Keratinocyte (primary cell): ENCODE results near the gene GPC1. TPM values are rescaled to one million over a fixed set of nuclear protein-coding genes. Genes with fewer than 3 reads are reported as not detected.

Experiments
- DNase-seq: peaks from one replicate; pipeline ENCODE4 v3.0.0-alpha.2; 2011; ENCODE audit warnings: low read depth, missing footprints, low spot score
- FAIRE-seq: peaks from 2 replicates; lab custom pipeline; 2011; peaks lifted over from hg19 to GRCh38; lab: Jason Lieb, UNC
- H2AFZ ChIP-seq: 2 replicates; pipeline ENCODE4 v1.6.0; 2012; ENCODE audit warnings: low read length, control low read depth, inconsistent platforms; ENCODE audit not compliant: control insufficient read depth
- H3K27ac ChIP-seq: 2 replicates; pipeline ENCODE4 v1.5.1; 2011; ENCODE audit warnings: low read length; ENCODE audit not compliant: control insufficient read depth, insufficient read depth
- H3K27me3 ChIP-seq: 3 replicates; pipeline ENCODE4 v1.6.0; 2011; ENCODE audit warnings: low read length; ENCODE audit not compliant: control insufficient read depth, insufficient read depth; ENCODE audit errors: extremely low read depth
- H3K36me3 ChIP-seq, 2 experiments: 2 replicates in 1 of 2; 3 replicates in 1 of 2; pipeline ENCODE4 v1.5.1; 2011; ENCODE audit warnings: low read length in 2 of 2, mild to moderate bottlenecking in 1 of 2; ENCODE audit not compliant: control insufficient read depth in 2 of 2, insufficient read depth in 2 of 2; ENCODE audit errors: extremely low read depth in 1 of 2
- H3K4me1 ChIP-seq: 3 replicates; pipeline ENCODE4 v1.5.1; 2011; ENCODE audit warnings: low read length; ENCODE audit not compliant: control insufficient read depth, insufficient read depth; ENCODE audit errors: extremely low read depth
- H3K4me2 ChIP-seq: 3 replicates; pipeline ENCODE4 v1.6.0; 2011; ENCODE audit warnings: low read depth, low read length; ENCODE audit not compliant: control insufficient read depth, insufficient read depth; ENCODE audit errors: extremely low read depth
- H3K4me3 ChIP-seq, 3 experiments: fragments of 200-600 bp in 1 of 3; sonication (generic) in 1 of 3; 2 replicates in 2 of 3; 3 replicates in 1 of 3; pipeline ENCODE4 v1.5.1; 2011 to 2016; ENCODE audit warnings: low read length in 3 of 3, mild to moderate bottlenecking in 3 of 3, control low read depth in 2 of 3, inconsistent platforms in 1 of 3, low read depth in 1 of 3, mixed read lengths in 1 of 3, mixed run types in 1 of 3, moderate library complexity in 1 of 3; ENCODE audit not compliant: control insufficient read depth in 2 of 3, insufficient read depth in 2 of 3; ENCODE audit errors: extremely low read depth in 1 of 3
- H3K79me2 ChIP-seq: 2 replicates; pipeline ENCODE4 v1.6.0; 2012; ENCODE audit warnings: low read length; ENCODE audit not compliant: control insufficient read depth, insufficient read depth
- H3K9ac ChIP-seq: 3 replicates; pipeline ENCODE4 v1.6.0; 2011; ENCODE audit warnings: low read length; ENCODE audit not compliant: control insufficient read depth, insufficient read depth; ENCODE audit errors: extremely low read depth
- H3K9me1 ChIP-seq: 3 replicates; pipeline ENCODE4 v1.6.0; 2011; ENCODE audit warnings: low read length; ENCODE audit not compliant: control insufficient read depth, insufficient read depth; ENCODE audit errors: extremely low read depth
- H3K9me3 ChIP-seq: 2 replicates; pipeline ENCODE4 v1.5.1; 2012; ENCODE audit warnings: low read depth, low read length; ENCODE audit not compliant: control insufficient read depth
- H4K20me1 ChIP-seq: 3 replicates; pipeline ENCODE4 v1.6.0; 2011; ENCODE audit warnings: low read length; ENCODE audit not compliant: control insufficient read depth, insufficient read depth; ENCODE audit errors: extremely low read depth
- CTCF ChIP-seq, 3 experiments: IDR thresholded peaks in 1 of 3; conservative IDR thresholded peaks in 1 of 3; optimal IDR thresholded peaks in 1 of 3; 2 replicates in 2 of 3; 3 replicates in 1 of 3; pipeline versions ENCODE3 to v1.5.1; 2011; ENCODE audit warnings: low read length in 3 of 3, mild to moderate bottlenecking in 3 of 3, moderate library complexity in 2 of 3, control low read depth in 1 of 3, inconsistent platforms in 1 of 3; ENCODE audit not compliant: insufficient read depth in 2 of 3; ENCODE audit errors: extremely low read depth in 1 of 3
- EZH2 ChIP-seq: IDR thresholded peaks from one replicate; pipeline ENCODE4 v1.6.1; 2012; ENCODE audit warnings: inconsistent platforms, mild to moderate bottlenecking, low read length, moderate library complexity
- dilution Hi-C: fragments of 300-500 bp; cut with MboI; formaldehyde crosslinking; loops from one replicate; pipeline ENCODE4 v1.7.0; 2020; ENCODE audit warnings: low sequenced_read_pairs; ENCODE audit not compliant: extremely low pct_ligation_motif_present
- polyA plus RNA-seq, 5 experiments: library from polyadenylated mRNA; depleted of rRNA in 3 of 5; stranded (reverse) in 3 of 5; stranded (forward) in 1 of 5; unstranded in 1 of 5; fragments of >200 nt; gene quantifications; 1 replicate in 1 of 5; 2 replicates in 3 of 5; 3 replicates in 1 of 5; pipeline versions ENCODE4 v1.2.1 to v1.2.3, GENCODE V29; 2011 to 2012; ENCODE audit warnings: missing spikeins in 2 of 5, low read depth in 1 of 5, low replicate concordance in 1 of 5

The GPC1 gene
- polyA plus RNA-seq, 1 donor (not counting 4 experiments of a cell fraction or from before 2014, with no cell fraction given): 46.6 TPM

DNA sequence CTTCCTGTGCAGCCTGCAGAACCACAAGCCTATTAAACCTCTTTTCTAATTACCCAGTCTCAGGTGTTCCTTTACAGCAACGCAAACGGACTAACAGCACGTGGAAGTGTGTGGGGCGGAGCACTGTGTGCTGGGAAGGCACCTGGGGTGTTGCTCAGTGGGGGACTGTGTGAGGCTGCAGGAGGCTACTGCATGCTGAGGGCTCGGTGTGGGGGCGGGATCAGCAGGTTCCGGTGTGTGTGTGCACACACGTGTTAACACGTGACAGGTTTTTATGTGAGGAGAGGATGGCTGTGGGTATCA, 63.4 kb downstream of the GPC1 start:
- H4K20me1 ChIP-seq: no peaks in the 10 kb centered on the region
- FAIRE-seq: no peak
- H3K27ac ChIP-seq: no peak overlapping the region
- DNase-seq: no peak
- no peak overlapping the region for H3K4me2 ChIP-seq
- H3K9ac ChIP-seq: no peak overlapping the region
- no peak overlapping the region for H3K4me3 ChIP-seq
- H3K4me1 ChIP-seq: no peaks in the 10 kb centered on the region
- dilution Hi-C loops: no loop called here
- no peak overlapping the region for H2AFZ ChIP-seq
- H3K79me2 ChIP-seq: no peaks in the 10 kb centered on the region
- TF ChIP-seq EZH2 (no peak), CTCF (optimal IDR thresholded peaks at IDR 0.05 in 1 of 3, IDR thresholded peaks at IDR 0.05 in 1 of 3, conservative IDR thresholded peaks at IDR 0.05 in 1 of 3; ENCODE audit: extremely low read depth in 1 of 3, insufficient read depth in 2 of 3, low read length in 3 of 3) (no peak)
- H3K27me3 ChIP-seq: peaks cover 2% of the 10 kb centered on the region
- H3K9me3 ChIP-seq: no peaks in the 10 kb centered on the region
- no peaks in the 10 kb centered on the region for H3K9me1 ChIP-seq
- H3K36me3 ChIP-seq: no peaks in the 10 kb centered on the region

- no peak overlapping the region for H3K4me3 ChIP-seq
- H3K27ac ChIP-seq: no peak overlapping the region
- FAIRE-seq (no peak), DNase-seq (no peak)
- no peaks in the 10 kb centered on the region for H4K20me1 ChIP-seq
- H3K4me2 ChIP-seq: no peak overlapping the region
- no peak overlapping the region for H3K9ac ChIP-seq
- H3K9me1 ChIP-seq: no peaks in the 10 kb centered on the region
- no peak overlapping the region for H2AFZ ChIP-seq
- TF ChIP-seq CTCF (optimal IDR thresholded peaks at IDR 0.05 in 1 of 3, IDR thresholded peaks at IDR 0.05 in 1 of 3, conservative IDR thresholded peaks at IDR 0.05 in 1 of 3; ENCODE audit: extremely low read depth in 1 of 3, insufficient read depth in 2 of 3, low read length in 3 of 3) (no peak), EZH2 (no peak)
- H3K4me1 ChIP-seq: no peaks in the 10 kb centered on the region
- H3K9me3 ChIP-seq: no peaks in the 10 kb centered on the region
- dilution Hi-C loops: no loop called here
- H3K79me2 ChIP-seq: no peaks in the 10 kb centered on the region
- H3K36me3 ChIP-seq: no peaks in the 10 kb centered on the region
- H3K27me3 ChIP-seq: no peaks in the 10 kb centered on the region
Measured at GRCh38 chr2:240499309-240500301, 64.1 kb downstream of the GPC1 start.
